H1 (cell line): Measurements from ENCODE around the gene FOXO4. TPM values are rescaled to one million over a fixed set of nuclear protein-coding genes. Genes with fewer than 3 reads are reported as not detected.

Source experiments
- BCL11A ChIP-seq, 2 experiments: IDR thresholded peaks; one replicate each; pipeline ENCODE4 v1.6.1; 2011; ENCODE audit warnings: low read depth in 2 of 2, low read length in 2 of 2, mild to moderate bottlenecking in 2 of 2
- SAP30 ChIP-seq: fragments of 300-600 bp; sonication (generic); IDR thresholded peaks from 2 replicates; pipeline ENCODE4 v1.7.1; 2012; ENCODE audit warnings: low read length, moderate library complexity, mild to moderate bottlenecking, inconsistent platforms; ENCODE audit not compliant: insufficient read depth, insufficient replicate concordance
- polyA plus RNA-seq, 7 experiments: library from polyadenylated mRNA; depleted of rRNA in 3 of 7; stranded (reverse) in 5 of 7; unstranded in 2 of 7; fragments of >200 nt in 5 of 7; fragments of 200-250 nt in 2 of 7; gene quantifications; 1 replicate in 5 of 7; 2 replicates in 1 of 7; 4 replicates in 1 of 7; pipeline versions ENCODE4 v1.2.1 to v1.2.3, GENCODE V29; 2011 to 2013; ENCODE audit warnings: missing spikeins in 2 of 7, mixed read lengths in 2 of 7
- total RNA-seq: library from RNA; stranded (reverse); fragmentation: NEBNext Ultra II Directional; extraction: Animal tissue kit (Norgen Biotek cat#: 25700); gene quantifications from 2 replicates; pipeline ENCODE4 v1.2.1, GENCODE V29; 2021

The FOXO4 gene
- total and polyA plus RNA-seq, 2 of the 8 experiments (the other 6 are each of a cell fraction or from before 2014, with no cell fraction given), result 12.3 to 57.4 TPM

DNA sequence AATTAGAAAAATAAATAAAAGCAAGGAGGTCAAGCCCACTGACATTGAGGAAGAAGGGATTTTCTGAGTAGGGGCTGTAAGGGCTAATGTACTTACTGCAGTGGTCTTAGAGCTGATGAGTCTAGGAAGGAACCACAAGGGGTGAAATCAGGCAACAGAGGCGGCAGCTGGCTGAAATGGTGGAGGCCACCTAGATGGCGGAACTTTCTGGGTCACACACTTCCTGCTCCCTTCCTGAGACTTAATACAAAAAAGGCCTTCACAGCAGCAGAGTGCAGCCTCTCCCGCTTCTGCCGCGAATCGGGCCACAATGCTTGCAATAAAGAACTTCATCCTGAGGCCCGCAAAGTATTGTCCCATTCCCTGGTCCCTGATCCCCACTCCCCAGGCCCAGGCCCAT is 42.9 kb upstream of the FOXO4 start (continued):
- TF ChIP-seq BCL11A (IDR thresholded peaks at IDR 0.05; ENCODE audit: low read depth in 2 of 2, low read length in 2 of 2) (no peak), SAP30 (no peak)
